Ovary (tissue), 9 donors: ENCODE results near the gene SPAG9. TPM values are rescaled to one million over a fixed set of nuclear protein-coding genes. Genes with fewer than 3 reads are reported as not detected.

Source experiments
- DNase-seq, 5 donors: peaks; one replicate each; pipeline ENCODE4 v3.0.0-alpha.2; 2019 to 2020
- H3K27ac ChIP-seq, 2 donors: fragments of 200-600 bp; one replicate each; pipeline versions ENCODE4 v1.5.1 to v1.8.0; 2019 to 2022
- H3K27me3 ChIP-seq: fragments of 200-600 bp; one replicate; pipeline ENCODE4 v1.8.0; 2022
- H3K36me3 ChIP-seq: fragments of 200-600 bp; sonication (generic); one replicate; pipeline ENCODE4 v1.5.1; 2019
- H3K4me1 ChIP-seq: one replicate; pipeline ENCODE4 v1.8.1; 2013; ENCODE audit warnings: mild to moderate bottlenecking, moderate library complexity; ENCODE audit not compliant: insufficient read depth
- H3K4me3 ChIP-seq: fragments of 200-600 bp; sonication (generic); one replicate; pipeline ENCODE4 v1.5.1; 2017
- H3K9me3 ChIP-seq, 2 donors: fragments of 200-600 bp in 1 of 2; sonication (generic) in 1 of 2; one replicate each; pipeline versions ENCODE4 v1.5.1 to v1.8.1; 2013 to 2019; ENCODE audit warnings: mild to moderate bottlenecking in 1 of 2, moderate library complexity in 1 of 2
- EP300 ChIP-seq: sonication (generic); formaldehyde crosslinking; IDR thresholded peaks from one replicate; pipeline ENCODE4 v1.6.1; 2017; ENCODE audit warnings: antibody characterized with exemption
- POLR2A ChIP-seq: fragments of 450-650 bp; IDR thresholded peaks from one replicate; pipeline ENCODE4 v1.6.1; 2017; ENCODE audit warnings: antibody characterized with exemption, mild to moderate bottlenecking, moderate library complexity
- WGBS, 3 donors: extraction: QIAGEN DNeasy Blood & Tissue Kit in 1 of 3; methylation state at CpG; one replicate each; pipeline versions ENCODE4 v1.1.5 to v1.1.7; 2013 to 2017; 5-methylcytosine and 5-hydroxymethylcytosine counted together
- intact Hi-C, 4 donors: fragments of 100-400 bp; cut with DNase I; formaldehyde crosslinking; loops; one replicate each; pipeline versions ENCODE4 v1.11.0 to v1.15.1; 2022 to 2023
- polyA plus RNA-seq, 2 donors: library from polyadenylated mRNA; stranded (reverse); fragments of 200-250 nt in 1 of 2; fragments of 350-450 nt in 1 of 2; fragmentation: Illumina TruSeq in 1 of 2; extraction: RNeasy Lipid Tissue Mini Kit (QIAGEN cat#74804) in 1 of 2; gene quantifications; one replicate each; pipeline ENCODE4 v1.2.3, GENCODE V29; 2013 to 2014
- total RNA-seq, 7 donors: library from RNA; depleted of rRNA in 2 of 7; stranded (reverse); fragments of >200 nt in 2 of 7; fragmentation: NEBNext Ultra II Directional in 3 of 7; extraction: Animal tissue kit (Norgen Biotek cat#: 25700) in 3 of 7; gene quantifications; one replicate each; pipeline versions ENCODE4 v1.1.0 to v1.2.4, GENCODE V29; 2016 to 2023
- TF ChIP-seq, protein P1 (sequence below), 3 donors: fragments of 450-650 bp in 2 of 3; fragments of 200-600 bp in 1 of 3; IDR thresholded peaks; one replicate each; pipeline versions ENCODE4 v1.5.1 to v1.8.0; 2016 to 2022; ENCODE audit warnings: antibody characterized with exemption in 3 of 3, mild to moderate bottlenecking in 1 of 3
- donor health status: DM: no; HTN: no; CAD: no; lungs with moderate emphysema.
- donor health status: DM: no; HTN: no; CAD: no.
- donor health status: Bipolar disorder and iron deficiency.
- donor health status: DM: yes; HTN: yes; CAD: no.
- donor health status: DM: no; HTN: no; CAD: no.
- donor health status: DM: yes; HTN: yes; CAD: no.

The SPAG9 gene
- total and polyA plus RNA-seq, 9 donors, result 28.8 to 103 (median 79.4) TPM

GRCh38 chr17:50954641-50955121 lies 166.0 kb downstream of the SPAG9 start:
- 63 to 71% (median 68%) methylated on average over 8 of the region's 8 CpGs for WGBS, 3 donors
- Histone ChIP-seq H3K36me3 (no peaks in the 10 kb centered on the region), H3K27me3 (no peaks in the 10 kb centered on the region), H3K9me3 (no peaks in the 10 kb centered on the region), H3K4me3 (no peak overlapping the region), H3K27ac (peak overlapping the region; percentile 25 to 36), H3K4me1 (peaks cover 27% of the 10 kb centered on the region)
- TF ChIP-seq POLR2A (no peak), EP300 (no peak)
- TF ChIP-seq, protein P1, sequence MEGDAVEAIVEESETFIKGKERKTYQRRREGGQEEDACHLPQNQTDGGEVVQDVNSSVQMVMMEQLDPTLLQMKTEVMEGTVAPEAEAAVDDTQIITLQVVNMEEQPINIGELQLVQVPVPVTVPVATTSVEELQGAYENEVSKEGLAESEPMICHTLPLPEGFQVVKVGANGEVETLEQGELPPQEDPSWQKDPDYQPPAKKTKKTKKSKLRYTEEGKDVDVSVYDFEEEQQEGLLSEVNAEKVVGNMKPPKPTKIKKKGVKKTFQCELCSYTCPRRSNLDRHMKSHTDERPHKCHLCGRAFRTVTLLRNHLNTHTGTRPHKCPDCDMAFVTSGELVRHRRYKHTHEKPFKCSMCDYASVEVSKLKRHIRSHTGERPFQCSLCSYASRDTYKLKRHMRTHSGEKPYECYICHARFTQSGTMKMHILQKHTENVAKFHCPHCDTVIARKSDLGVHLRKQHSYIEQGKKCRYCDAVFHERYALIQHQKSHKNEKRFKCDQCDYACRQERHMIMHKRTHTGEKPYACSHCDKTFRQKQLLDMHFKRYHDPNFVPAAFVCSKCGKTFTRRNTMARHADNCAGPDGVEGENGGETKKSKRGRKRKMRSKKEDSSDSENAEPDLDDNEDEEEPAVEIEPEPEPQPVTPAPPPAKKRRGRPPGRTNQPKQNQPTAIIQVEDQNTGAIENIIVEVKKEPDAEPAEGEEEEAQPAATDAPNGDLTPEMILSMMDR (IDR thresholded peaks at IDR 0.05), result no peak
- intact Hi-C loops, result loop anchor here in 2 of 4 donors (5.0 to 10.0 kb wide), 3 partner anchors 87 to 170 kb away; partner anchors contain the start of gene TOB1 (in 1 of the 2)
- DNase-seq, result no peak

GRCh38 chr17:50953831-50954601 lies 166.7 kb downstream of the SPAG9 start:
- Histone ChIP-seq H3K4me1 (peaks cover 30% of the 10 kb centered on the region), H3K27me3 (no peaks in the 10 kb centered on the region), H3K27ac (peak overlapping the region in 1 of 2 donors; percentile 36), H3K36me3 (no peaks in the 10 kb centered on the region), H3K9me3 (no peaks in the 10 kb centered on the region), H3K4me3 (no peak overlapping the region)
- 33 to 43% (median 38%) methylated on average over 17 of the region's 17 CpGs for WGBS, 3 donors
- TF ChIP-seq EP300 (no peak), POLR2A (no peak)
- TF ChIP-seq, protein P1 (IDR thresholded peaks at IDR 0.05), result no peak
- peak in 4 of 5 donors; percentile 64 to 73 (median 67) for DNase-seq
- intact Hi-C loops, result loop anchor here in 1 of 4 donors (5.0 to 10.0 kb wide), 2 partner anchors 87 to 169 kb away; partner anchors contain the start of gene TOB1

GRCh38 chr17:50953518-50953830 lies 167.2 kb downstream of the SPAG9 start:
- DNase-seq, result no peak
- Histone ChIP-seq H3K36me3 (no peaks in the 10 kb centered on the region), H3K27me3 (no peaks in the 10 kb centered on the region), H3K27ac (no peak overlapping the region), H3K4me3 (no peak overlapping the region), H3K4me1 (peaks cover 30% of the 10 kb centered on the region), H3K9me3 (no peaks in the 10 kb centered on the region)
- intact Hi-C loops, result loop anchor here in 1 of 4 donors (5.0 to 10.0 kb wide), 2 partner anchors 86 to 169 kb away; partner anchors contain the start of gene TOB1
- 72 to 80% (median 76%) methylated on average over 5 of the region's 5 CpGs for WGBS, 3 donors
- TF ChIP-seq, protein P1 (IDR thresholded peaks at IDR 0.05), result no peak
- TF ChIP-seq EP300 (no peak), POLR2A (no peak)

DNA sequence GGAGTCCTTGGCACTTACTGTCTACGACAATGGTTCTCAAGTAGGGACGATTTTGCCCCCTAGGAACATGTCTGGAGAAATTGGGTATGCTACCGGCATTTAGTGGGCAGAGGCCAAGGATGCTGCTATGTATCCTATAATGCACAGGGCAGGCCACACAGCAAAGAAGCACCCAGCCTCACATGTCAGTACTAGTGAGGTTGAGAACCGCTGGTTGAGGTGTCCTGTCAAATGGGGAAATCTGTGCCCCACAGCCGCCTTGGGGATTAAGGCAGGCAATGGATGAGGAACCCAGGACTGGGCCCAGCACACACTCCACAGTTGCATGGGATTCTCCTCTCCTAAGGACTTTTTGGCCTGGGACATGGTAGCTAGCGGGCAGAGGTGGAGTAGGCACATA lies 167.8 kb downstream of the SPAG9 start:
- TF ChIP-seq EP300, result no peak
- TF ChIP-seq, protein P1 (IDR thresholded peaks at IDR 0.05), result no peak
- no peak for TF ChIP-seq POLR2A
- no peaks in the 10 kb centered on the region for H3K9me3 ChIP-seq
- H3K4me1 ChIP-seq, result peaks cover 32% of the 10 kb centered on the region
- no peaks in the 10 kb centered on the region for H3K27me3 ChIP-seq
- no peak overlapping the region for H3K4me3 ChIP-seq
- no peak overlapping the region for H3K27ac ChIP-seq
- no peak for DNase-seq
- 79 to 96% (median 80%) methylated on average over 6 of the region's 6 CpGs for WGBS, 3 donors
- H3K36me3 ChIP-seq, result no peaks in the 10 kb centered on the region
- intact Hi-C loops, result loop anchor here in 1 of 4 donors (5.0 to 10.0 kb wide), 2 partner anchors 86 to 168 kb away; partner anchors contain the start of gene TOB1
